ENCODE results near the gene TAF6L. TPM values are rescaled to one million over a fixed set of nuclear protein-coding genes. Genes with fewer than 3 reads are reported as not detected.
A peak's percentile ranks its signal among the peaks of the same experiment; 100 is the strongest.

The TAF6L gene
- total and polyA plus RNA-seq, 9 of the 15 experiments (the other 6 are each of a cell fraction or from before 2014, with no cell fraction given), result 0.04 to 45.5 (median 20.8) TPM

DNA sequence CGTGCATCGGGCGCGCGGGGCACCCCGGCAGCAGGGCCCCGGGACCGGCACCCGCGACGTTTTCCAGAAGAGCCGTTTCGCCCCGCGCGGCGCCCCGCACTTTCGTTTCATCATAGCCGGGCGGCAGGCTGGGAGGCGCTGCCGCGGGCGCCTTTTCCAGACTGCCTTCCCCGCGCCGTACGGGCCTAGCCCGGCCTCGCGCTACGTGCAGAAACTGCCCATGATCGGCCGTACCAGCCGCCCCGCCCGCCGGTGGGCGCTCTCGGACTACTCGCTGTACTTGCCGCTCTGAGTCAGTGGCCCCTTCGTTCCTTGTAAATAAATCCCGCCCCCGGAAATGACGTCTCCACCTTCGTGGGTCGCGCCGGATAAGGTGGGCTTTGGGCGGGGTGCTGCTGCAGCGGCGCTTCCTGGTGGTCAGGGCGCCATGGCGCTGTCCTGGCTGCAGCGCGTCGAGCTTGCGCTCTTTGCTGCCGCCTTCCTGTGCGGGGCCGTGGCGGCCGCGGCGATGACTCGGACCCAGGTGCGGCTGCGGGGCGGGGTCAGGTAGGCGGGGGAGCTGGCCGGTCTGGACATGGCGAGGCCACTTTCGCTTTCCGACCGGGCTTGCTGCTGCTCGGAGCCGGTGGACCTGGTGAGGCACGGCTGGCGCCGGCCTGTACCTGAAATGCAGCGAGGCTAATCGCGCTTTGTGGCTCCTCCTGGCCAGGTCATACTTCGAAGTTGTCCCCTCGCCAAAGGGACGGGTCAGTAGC lies 16.0 kb downstream of the TAF6L start, which contains the start of gene TMEM179B (continued):
- TF ChIP-seq TAF1 (IDR thresholded peaks at IDR 0.05; ENCODE audit: control insufficient read depth, extremely low read depth, insufficient read depth, low read length, severe bottlenecking) (peak; percentile 90), NR2C1 (IDR thresholded peaks at IDR 0.05) (no peak; the same call in 1 of the 2 replicates), NR2C1 (tag; IDR thresholded peaks at IDR 0.05) (no peak), ATF1 (CRISPR knock-in tag; IDR thresholded peaks at IDR 0.05) (peak; percentile 61), ATF1 (tag; IDR thresholded peaks at IDR 0.05) (peak; percentile 97), POLR2AphosphoS5 (IDR thresholded peaks at IDR 0.05; ENCODE audit: control insufficient read depth, insufficient read depth, low read depth, low read length) (peak; percentile 88), POLR2A (conservative IDR thresholded peaks at IDR 0.05) (peak; percentile 96), ZNF780A (CRISPR knock-in tag; IDR thresholded peaks at IDR 0.05) (no peak), MCM3 (IDR thresholded peaks at IDR 0.05) (no peak), FOXP1 (CRISPR knock-in tag; IDR thresholded peaks at IDR 0.05) (peak; percentile 52; the same call in 1 of the 2 replicates), RHOXF2B (CRISPR knock-in tag; conservative IDR thresholded peaks at IDR 0.05) (no peak; the same call in 1 of the 2 replicates), U2AF1 (optimal IDR thresholded peaks at IDR 0.05; ENCODE audit: low read depth, low read length) (peak; percentile 11), DNMT1 (IDR thresholded peaks at IDR 0.05) (peak; percentile 85; the same call in 1 of the 2 replicates), ELF2 (CRISPR knock-in tag; IDR thresholded peaks at IDR 0.05) (peak; percentile 94), MYNN (IDR thresholded peaks at IDR 0.05) (peak; percentile 15; the same call in 1 of the 2 replicates), MYNN (CRISPR knock-in tag; IDR thresholded peaks at IDR 0.05) (no peak), POLR2AphosphoS2 (IDR thresholded peaks at IDR 0.05; ENCODE audit: low read length) (peak; percentile 99), SNRNP70 (optimal IDR thresholded peaks at IDR 0.05; ENCODE audit: low read depth, low read length) (no peak), RBM34 (IDR thresholded peaks at IDR 0.05; ENCODE audit: borderline replicate concordance, insufficient read depth, low read length) (0 out of 2 replicates have a peak, but pooled peaks have one; percentile 12), HLTF (IDR thresholded peaks at IDR 0.05) (peak; percentile 72; the same call in 1 of the 2 replicates)
- TF ChIP-seq, protein P1, sequence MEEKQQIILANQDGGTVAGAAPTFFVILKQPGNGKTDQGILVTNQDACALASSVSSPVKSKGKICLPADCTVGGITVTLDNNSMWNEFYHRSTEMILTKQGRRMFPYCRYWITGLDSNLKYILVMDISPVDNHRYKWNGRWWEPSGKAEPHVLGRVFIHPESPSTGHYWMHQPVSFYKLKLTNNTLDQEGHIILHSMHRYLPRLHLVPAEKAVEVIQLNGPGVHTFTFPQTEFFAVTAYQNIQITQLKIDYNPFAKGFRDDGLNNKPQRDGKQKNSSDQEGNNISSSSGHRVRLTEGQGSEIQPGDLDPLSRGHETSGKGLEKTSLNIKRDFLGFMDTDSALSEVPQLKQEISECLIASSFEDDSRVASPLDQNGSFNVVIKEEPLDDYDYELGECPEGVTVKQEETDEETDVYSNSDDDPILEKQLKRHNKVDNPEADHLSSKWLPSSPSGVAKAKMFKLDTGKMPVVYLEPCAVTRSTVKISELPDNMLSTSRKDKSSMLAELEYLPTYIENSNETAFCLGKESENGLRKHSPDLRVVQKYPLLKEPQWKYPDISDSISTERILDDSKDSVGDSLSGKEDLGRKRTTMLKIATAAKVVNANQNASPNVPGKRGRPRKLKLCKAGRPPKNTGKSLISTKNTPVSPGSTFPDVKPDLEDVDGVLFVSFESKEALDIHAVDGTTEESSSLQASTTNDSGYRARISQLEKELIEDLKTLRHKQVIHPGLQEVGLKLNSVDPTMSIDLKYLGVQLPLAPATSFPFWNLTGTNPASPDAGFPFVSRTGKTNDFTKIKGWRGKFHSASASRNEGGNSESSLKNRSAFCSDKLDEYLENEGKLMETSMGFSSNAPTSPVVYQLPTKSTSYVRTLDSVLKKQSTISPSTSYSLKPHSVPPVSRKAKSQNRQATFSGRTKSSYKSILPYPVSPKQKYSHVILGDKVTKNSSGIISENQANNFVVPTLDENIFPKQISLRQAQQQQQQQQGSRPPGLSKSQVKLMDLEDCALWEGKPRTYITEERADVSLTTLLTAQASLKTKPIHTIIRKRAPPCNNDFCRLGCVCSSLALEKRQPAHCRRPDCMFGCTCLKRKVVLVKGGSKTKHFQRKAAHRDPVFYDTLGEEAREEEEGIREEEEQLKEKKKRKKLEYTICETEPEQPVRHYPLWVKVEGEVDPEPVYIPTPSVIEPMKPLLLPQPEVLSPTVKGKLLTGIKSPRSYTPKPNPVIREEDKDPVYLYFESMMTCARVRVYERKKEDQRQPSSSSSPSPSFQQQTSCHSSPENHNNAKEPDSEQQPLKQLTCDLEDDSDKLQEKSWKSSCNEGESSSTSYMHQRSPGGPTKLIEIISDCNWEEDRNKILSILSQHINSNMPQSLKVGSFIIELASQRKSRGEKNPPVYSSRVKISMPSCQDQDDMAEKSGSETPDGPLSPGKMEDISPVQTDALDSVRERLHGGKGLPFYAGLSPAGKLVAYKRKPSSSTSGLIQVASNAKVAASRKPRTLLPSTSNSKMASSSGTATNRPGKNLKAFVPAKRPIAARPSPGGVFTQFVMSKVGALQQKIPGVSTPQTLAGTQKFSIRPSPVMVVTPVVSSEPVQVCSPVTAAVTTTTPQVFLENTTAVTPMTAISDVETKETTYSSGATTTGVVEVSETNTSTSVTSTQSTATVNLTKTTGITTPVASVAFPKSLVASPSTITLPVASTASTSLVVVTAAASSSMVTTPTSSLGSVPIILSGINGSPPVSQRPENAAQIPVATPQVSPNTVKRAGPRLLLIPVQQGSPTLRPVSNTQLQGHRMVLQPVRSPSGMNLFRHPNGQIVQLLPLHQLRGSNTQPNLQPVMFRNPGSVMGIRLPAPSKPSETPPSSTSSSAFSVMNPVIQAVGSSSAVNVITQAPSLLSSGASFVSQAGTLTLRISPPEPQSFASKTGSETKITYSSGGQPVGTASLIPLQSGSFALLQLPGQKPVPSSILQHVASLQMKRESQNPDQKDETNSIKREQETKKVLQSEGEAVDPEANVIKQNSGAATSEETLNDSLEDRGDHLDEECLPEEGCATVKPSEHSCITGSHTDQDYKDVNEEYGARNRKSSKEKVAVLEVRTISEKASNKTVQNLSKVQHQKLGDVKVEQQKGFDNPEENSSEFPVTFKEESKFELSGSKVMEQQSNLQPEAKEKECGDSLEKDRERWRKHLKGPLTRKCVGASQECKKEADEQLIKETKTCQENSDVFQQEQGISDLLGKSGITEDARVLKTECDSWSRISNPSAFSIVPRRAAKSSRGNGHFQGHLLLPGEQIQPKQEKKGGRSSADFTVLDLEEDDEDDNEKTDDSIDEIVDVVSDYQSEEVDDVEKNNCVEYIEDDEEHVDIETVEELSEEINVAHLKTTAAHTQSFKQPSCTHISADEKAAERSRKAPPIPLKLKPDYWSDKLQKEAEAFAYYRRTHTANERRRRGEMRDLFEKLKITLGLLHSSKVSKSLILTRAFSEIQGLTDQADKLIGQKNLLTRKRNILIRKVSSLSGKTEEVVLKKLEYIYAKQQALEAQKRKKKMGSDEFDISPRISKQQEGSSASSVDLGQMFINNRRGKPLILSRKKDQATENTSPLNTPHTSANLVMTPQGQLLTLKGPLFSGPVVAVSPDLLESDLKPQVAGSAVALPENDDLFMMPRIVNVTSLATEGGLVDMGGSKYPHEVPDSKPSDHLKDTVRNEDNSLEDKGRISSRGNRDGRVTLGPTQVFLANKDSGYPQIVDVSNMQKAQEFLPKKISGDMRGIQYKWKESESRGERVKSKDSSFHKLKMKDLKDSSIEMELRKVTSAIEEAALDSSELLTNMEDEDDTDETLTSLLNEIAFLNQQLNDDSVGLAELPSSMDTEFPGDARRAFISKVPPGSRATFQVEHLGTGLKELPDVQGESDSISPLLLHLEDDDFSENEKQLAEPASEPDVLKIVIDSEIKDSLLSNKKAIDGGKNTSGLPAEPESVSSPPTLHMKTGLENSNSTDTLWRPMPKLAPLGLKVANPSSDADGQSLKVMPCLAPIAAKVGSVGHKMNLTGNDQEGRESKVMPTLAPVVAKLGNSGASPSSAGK (IDR thresholded peaks at IDR 0.05), result peak; percentile 51; the same call in 1 of the 2 replicates
